ENCODE results near the gene SHE. TPM values are rescaled to one million over a fixed set of nuclear protein-coding genes. Genes with fewer than 3 reads are reported as not detected.

SHE gene
- total RNA-seq, 2 experiments from 2014 or later: not detected

GRCh38 chr1:154499446-154499845, 2.8 kb downstream of the SHE start:
- H3K27ac ChIP-seq (ENCODE audit: low read depth, low read length, poor library complexity, severe bottlenecking): no peak overlapping the region
- H2AFZ ChIP-seq (ENCODE audit: low read length): no peak overlapping the region
- peaks cover 23% of the 10 kb centered on the region for H3K4me1 ChIP-seq (ENCODE audit: insufficient read depth, low read length, poor library complexity, severe bottlenecking)
- no peak for TF ChIP-seq CTCF (conservative IDR thresholded peaks at IDR 0.05; ENCODE audit: low read length)
- POLR2A ChIA-PET: interaction anchor here (0.5 kb wide), 1 partner anchor 975 kb away, joined by 6 read pairs; no protein-coding TSS in a partner anchor
- CTCF ChIA-PET (ENCODE audit: unreplicated experiment): no interaction called here
- intact Hi-C loops (cut with micrococcal nuclease; ENCODE audit: unreplicated experiment): no loop called here
- no peaks in the 10 kb centered on the region for H3K79me2 ChIP-seq (ENCODE audit: insufficient read depth, low read depth, low read length)
- H3K36me3 ChIP-seq (ENCODE audit: insufficient read depth, low read length): no peaks in the 10 kb centered on the region
- no peaks in the 10 kb centered on the region for H3K9me3 ChIP-seq (ENCODE audit: low read length)
- no peaks in the 10 kb centered on the region for H3K9me2 ChIP-seq (ENCODE audit: insufficient read depth, low read length)
- no peaks in the 10 kb centered on the region for H4K20me1 ChIP-seq (ENCODE audit: insufficient read depth, low read length)
- H3K4me2 ChIP-seq (ENCODE audit: low read length): no peak overlapping the region
- DNase-seq (ENCODE audit: low spot score): no peak
- H3K4me3 ChIP-seq (ENCODE audit: low read depth, low read length, poor library complexity, severe bottlenecking): no peak overlapping the region
- BruUV-seq (replicated peaks): no TSS peak

GRCh38 chr1:154497026-154497806, 5.0 kb downstream of the SHE start:
- BruUV-seq (replicated peaks): no TSS peak
- peak overlapping the region; percentile 31 for H3K27ac ChIP-seq (ENCODE audit: low read depth, low read length, poor library complexity, severe bottlenecking)

More at GRCh38 chr1:154497026-154497806, 5.0 kb downstream of the SHE start:
- peak; percentile 68 for DNase-seq (ENCODE audit: low spot score)
- TF ChIP-seq CTCF (conservative IDR thresholded peaks at IDR 0.05; ENCODE audit: low read length) (no peak), EZH2phosphoT487 (IDR thresholded peaks at IDR 0.05; ENCODE audit: borderline replicate concordance, low read depth, low read length) (no peak)
- H3K36me3 ChIP-seq (ENCODE audit: insufficient read depth, low read length): no peaks in the 10 kb centered on the region
- CTCF ChIA-PET (ENCODE audit: unreplicated experiment): interaction anchor here (0.7 kb wide), 1 partner anchor 15 kb away, joined by 3 read pairs; no protein-coding TSS in a partner anchor
- H3K79me2 ChIP-seq (ENCODE audit: insufficient read depth, low read depth, low read length): no peaks in the 10 kb centered on the region
- POLR2A ChIA-PET: interaction anchor here (0.6 kb wide), 1 partner anchor 715 kb away, joined by 4 read pairs; no protein-coding TSS in a partner anchor
- H3K9me2 ChIP-seq (ENCODE audit: insufficient read depth, low read length): no peaks in the 10 kb centered on the region
- H3K9me3 ChIP-seq (ENCODE audit: low read length): no peaks in the 10 kb centered on the region
- intact Hi-C loops (cut with micrococcal nuclease; ENCODE audit: unreplicated experiment): no loop called here
- no peaks in the 10 kb centered on the region for H4K20me1 ChIP-seq (ENCODE audit: insufficient read depth, low read length)
- peak overlapping the region; percentile 57 for H3K4me2 ChIP-seq (ENCODE audit: low read length)
- H3K4me3 ChIP-seq (ENCODE audit: low read depth, low read length, poor library complexity, severe bottlenecking): no peak overlapping the region
- H2AFZ ChIP-seq (ENCODE audit: low read length): peak overlapping the region; percentile 65
- peaks cover 43% of the 10 kb centered on the region for H3K4me1 ChIP-seq (ENCODE audit: insufficient read depth, low read length, poor library complexity, severe bottlenecking)

Measured in OCI-LY7 (cell line).